HPDE6-E6E7 (cell line): ENCODE measurements around the gene OMG.
"Not testable (repeated sequence)": the region's sequence is repeated elsewhere in the genome, so short reads cannot be mapped to it uniquely, and the experiment has no call there.

ENCODE experiments used
- DNase-seq: peaks from one replicate; pipeline ENCODE4 v3.0.0; 2011; ENCODE audit warnings: missing footprints; ENCODE audit errors: extremely low spot score

The OMG gene

DNA sequence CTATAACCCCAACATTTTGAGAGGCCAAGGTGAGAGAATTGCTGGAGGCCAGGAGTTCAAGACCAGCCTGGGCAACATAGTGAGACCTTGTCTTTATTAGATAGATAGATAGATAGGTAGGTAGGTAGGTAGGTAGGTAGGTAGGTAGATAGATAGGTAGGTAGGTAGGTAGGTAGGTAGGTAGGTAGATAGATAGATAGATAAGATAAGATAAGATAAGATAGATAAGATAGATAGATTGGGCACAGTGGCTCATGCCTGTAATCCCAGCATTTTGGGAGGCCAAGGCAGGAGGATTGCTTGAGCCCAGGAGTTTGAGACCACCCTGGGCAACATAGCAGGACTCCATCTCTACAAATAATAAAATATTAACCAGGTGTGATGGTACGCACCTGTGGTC lies 34.1 kb downstream of the OMG start:
- DNase-seq, result not testable (repeated sequence)

GRCh38 chr17:31261601-31262000 lies 35.4 kb downstream of the OMG start:
- no peak for DNase-seq

DNA sequence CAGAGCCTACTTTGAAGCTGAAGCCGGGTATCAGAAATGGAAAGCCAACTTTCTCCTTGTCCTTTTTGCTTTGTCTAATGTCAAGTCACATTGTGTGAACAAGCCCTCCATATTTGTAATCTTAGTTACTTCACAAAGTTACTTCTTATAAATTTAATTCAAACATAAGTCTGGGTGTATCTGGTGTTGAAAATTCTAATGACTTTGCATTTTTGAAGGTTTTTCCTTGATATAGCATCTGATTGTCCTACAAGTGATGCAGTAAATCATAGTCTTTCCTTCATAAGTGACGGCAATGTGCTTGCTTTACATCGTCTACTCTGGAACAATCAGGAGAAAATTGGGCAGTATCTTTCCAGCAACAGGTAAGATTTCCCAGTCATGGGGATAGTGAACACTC lies 36.9 kb downstream of the OMG start:
- DNase-seq, result no peak

DNA sequence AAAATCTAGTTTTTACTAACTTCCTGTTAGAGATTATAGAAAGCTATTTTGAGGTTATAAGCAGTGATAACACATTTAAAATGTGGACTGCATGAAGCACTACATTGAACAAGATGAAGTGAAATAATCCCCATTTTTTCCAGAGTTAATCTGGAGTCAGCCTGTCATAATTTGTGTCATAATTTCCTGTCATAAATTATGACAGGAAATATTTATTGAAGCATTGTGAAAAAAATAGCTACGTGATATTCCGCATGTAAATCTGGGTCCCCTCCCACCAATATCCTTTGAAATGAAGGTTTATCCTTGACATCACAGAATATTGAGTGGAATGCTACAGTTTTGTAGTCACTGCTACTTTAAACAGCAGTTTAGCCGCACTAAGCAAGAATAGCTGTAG lies 40.1 kb downstream of the OMG start:
- no peak for DNase-seq

DNA sequence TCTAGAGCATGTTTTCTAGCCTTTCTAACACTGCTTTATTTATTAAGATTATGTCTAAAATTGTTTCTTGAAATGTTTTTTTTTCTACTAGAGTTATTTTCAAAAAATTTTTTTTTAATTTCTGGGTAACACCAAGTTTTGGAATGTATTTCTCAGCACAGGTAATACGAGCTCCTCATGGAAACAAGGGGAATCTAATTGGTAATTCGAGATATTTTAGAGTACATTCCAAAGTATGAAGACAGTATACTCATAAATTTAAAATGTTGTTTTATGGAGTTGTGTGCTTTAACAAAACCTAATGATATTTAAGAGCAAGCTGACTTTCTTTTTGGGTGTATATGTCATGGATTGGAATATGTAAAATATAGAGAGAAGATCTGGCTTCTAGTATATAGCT lies 42.4 kb downstream of the OMG start:
- DNase-seq, result no peak

DNA sequence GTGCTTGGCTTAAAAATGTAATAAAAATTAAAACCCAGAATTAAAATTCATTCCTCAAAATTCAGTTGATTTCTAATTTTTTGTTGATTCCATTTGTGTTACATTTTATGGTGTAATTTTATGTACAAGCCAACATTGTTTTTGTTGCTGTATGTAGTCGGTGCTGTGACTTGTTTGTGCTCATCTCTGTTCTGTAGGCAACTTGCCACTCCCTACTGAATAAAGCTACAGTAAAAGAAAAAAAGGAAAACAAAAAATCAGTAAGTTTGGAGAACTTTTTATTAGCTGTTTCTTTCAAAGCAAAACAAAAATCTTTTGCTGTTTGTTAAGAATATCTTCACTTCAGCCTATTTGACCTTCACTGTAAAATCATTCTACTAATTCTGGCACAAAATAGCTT lies 44.3 kb downstream of the OMG start:
- no peak for DNase-seq

- DNase-seq, result no peak
Observed at GRCh38 chr17:31251970-31252328, 45.1 kb downstream of the OMG start.

DNA sequence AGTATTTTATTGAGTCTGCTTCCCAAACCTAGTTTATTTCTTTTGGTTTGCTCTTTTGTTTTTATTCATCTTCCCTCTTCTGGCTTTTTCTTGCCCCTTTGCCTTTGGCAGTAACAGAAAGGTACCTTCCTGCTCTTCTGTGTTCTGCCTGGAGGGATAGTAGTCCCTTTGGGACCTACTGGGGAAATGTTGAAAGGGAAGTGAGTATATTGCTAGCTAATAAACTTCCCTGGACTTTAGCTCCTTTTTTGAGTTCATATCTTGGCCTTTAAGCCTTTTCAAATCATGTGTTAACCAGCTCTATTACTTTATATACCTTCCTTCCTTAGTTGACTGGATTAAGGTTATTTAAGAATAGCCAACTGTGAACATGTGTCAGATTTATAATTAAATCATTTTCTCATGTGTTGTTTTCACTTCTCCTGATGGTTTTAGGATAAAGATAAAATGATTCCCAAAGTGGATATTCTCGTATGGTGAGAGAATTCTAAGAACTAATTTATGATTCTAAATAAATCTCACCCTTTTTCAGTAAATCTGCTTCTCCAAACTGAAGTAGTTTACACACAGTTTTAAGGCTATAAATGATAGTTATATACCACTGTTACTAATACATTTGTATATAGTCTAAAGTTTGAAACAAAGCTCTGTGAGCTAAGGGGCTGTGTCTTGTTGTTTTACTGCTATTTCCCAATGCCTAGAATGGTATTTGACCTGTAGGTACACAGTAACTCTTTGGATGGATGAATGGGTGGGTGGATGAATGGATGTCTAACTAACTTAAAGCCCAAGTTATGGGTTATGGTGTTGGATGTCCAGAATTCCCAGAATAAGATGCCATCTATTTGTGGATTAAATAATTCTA lies 45.7 kb downstream of the OMG start:
- DNase-seq, result no peak

GRCh38 chr17:31250229-31250628 lies 46.8 kb downstream of the OMG start:
- DNase-seq, result no peak

DNA sequence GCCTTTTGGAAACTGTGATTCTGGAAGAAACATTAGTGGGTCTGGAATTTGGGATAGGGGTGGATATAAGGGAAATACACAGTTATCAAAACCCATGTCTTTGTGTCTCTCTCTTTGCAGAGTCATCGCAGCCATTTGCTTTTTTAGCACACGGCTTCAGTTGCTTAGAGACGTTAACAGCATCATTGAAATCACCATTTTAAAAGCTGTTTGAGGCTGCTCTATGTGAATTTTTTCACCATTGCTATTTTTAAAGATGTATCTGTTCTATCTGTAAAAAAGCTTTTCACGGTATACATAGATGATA lies 47.3 kb downstream of the OMG start:
- DNase-seq, result no peak

DNA sequence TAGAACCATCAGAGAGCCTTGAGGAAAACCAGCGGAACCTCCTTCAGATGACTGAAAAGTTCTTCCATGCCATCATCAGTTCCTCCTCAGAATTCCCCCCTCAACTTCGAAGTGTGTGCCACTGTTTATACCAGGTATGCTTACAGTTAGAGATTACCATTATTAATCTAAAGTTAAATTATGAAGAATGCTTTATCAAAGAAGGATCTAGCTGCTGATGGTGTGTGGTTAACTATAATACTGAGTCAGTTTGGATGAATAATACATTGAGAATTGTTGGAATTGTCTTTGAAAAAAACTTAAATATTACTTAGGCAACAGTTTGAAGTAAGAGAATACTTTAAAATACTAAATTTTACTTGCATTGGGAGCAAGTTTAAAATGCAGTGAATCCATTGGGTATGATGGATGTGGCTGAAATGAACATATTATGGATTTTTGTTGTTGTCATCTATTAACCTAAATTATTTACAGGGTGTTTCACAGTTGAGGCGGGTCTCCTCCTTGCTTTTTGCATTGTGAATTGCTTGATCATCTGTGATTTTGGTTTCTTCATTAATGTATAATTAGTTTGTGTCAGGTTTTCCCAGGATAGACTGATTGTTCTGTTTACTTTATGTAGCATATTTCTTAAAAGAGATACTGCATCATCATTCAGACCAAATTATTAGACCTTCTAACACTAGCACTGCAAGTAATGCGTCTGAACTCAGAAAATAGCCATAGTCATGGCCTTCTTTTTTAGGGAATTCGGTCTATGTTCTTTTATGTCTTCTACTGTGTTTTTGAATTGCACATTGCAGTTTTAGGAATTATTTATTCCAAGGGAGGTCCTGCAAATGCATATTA lies 47.8 kb downstream of the OMG start:
- DNase-seq, result peak; percentile 15
